ENCODE results near the gene SOX30.
"Not testable (repeated sequence)": the region's sequence is repeated elsewhere in the genome, so short reads cannot be mapped to it uniquely, and the experiment has no call there.

SOX30 gene

DNA sequence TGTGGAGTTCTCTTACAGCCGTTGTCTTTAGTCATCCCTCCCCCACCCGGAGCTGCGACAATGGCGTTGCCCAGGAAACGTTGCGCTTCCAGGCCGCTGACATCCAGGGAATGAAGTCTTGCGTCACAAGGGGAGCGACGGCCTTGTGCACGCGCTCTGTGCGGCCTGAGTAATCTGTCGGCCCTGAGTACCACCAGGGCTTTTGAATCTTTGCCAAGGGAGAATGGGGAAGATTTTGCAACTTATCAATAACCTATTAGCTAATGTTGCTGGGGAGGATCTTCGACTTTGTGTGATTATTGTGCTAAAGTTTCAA, at the start of gene SOX30:
SOX30 (minus strand) TSS at position 62 of the 316 bp plus-strand sequence. CDS start 360 bp downstream, outside the sequence.
- no peak for DNase-seq

DNA sequence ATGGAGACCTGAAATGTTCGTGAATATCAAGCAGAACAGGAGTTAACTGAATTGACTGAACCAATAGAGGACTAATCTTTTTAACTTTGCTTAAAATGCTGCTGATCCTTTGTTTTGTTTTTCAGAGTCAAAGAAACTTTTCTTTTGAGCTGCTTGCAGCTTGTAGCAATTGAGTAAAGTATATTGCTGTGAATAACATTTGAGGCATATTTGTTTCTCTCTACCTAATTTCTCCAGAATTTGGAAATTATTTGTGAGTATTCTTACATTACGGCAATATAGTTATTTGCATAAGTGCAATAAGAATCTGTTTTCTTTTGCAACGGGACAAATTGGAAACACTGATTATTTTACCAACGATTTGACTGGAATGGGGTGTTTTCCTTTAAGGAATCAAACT, 46.4 kb upstream of the SOX30 start:
- DNase-seq = not testable (repeated sequence)

GRCh38 chr5:157696154-157696553, 43.9 kb upstream of the SOX30 start:
- DNase-seq = not testable (repeated sequence)

DNA sequence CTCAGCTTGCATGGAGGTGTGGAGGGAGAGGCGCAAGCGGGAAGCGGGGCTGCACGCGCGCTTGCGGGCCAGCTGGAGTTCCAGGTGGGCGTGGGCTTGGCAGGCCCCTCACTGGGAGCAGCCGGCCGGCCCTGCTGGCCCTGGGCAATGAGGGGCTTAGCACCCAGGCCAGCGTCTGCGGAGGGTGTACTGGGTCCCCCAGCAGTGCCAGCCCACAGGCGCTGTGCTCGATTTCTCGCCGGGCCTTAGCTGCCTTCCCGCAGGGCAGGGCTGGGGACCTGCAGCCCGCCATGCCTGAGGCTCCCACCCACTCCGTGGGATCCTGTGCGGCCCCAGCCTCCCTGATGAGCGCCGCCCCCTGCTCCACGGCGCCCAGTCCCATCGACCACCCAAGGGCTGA, 41.6 kb upstream of the SOX30 start:
- DNase-seq = not testable (repeated sequence)

- DNase-seq = no peak
Observed at GRCh38 chr5:157690690-157691433, 38.6 kb upstream of the SOX30 start.

DNA sequence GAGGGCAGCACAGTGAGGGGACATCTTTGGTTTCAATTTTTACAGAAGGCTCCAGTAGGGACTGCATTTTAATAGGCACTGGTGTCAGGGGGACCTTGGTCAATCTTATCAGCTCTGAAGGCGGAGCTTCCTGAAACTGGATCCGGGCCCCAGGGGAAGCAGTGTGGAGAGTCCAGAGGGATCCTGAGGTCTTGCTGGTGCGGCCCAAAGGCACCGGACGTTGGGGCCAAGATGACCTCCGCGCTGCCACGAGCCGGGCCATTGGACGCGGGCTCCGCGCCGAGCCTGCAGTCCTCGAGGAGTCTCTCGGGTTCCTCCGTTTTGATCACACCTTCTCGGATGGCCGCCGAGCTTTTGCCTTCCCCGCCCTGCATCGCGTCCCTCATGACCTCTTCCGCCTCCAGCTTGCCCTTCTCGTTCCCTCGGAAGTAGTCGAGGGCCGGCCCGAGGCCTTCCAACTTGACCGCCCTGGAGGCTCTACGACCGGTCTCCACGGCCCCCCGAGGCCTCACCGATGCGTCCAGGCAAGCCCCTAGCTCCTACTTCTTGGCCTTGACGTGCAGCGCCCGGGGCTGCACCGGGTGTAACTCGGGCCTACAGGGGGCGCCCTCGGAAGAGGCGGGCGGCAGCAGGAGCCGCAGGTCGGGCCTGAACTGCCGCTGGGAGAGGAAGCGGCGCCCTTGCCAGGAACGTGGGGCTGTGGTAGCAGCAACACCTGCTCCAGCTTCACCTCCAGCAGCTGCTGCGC, 37.9 kb upstream of the SOX30 start:
- DNase-seq = no peak

DNA sequence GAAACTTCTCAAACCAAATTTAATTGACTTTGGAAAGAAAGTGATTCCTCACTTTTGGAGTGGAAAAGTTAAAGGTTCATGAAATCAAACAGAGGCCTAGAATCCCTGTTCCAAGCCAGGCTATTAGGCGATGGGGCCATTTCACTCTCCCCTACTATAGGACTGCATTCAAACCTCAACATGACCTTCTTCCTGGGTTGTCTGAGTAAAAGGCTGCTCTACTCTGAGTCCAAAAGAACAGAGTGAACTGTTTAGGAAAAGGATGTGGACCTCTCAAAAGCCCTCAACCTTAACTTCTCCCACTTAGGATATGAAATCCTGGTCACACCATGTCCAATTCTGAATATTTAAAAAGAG, 34.9 kb upstream of the SOX30 start:
- no peak for DNase-seq

DNA sequence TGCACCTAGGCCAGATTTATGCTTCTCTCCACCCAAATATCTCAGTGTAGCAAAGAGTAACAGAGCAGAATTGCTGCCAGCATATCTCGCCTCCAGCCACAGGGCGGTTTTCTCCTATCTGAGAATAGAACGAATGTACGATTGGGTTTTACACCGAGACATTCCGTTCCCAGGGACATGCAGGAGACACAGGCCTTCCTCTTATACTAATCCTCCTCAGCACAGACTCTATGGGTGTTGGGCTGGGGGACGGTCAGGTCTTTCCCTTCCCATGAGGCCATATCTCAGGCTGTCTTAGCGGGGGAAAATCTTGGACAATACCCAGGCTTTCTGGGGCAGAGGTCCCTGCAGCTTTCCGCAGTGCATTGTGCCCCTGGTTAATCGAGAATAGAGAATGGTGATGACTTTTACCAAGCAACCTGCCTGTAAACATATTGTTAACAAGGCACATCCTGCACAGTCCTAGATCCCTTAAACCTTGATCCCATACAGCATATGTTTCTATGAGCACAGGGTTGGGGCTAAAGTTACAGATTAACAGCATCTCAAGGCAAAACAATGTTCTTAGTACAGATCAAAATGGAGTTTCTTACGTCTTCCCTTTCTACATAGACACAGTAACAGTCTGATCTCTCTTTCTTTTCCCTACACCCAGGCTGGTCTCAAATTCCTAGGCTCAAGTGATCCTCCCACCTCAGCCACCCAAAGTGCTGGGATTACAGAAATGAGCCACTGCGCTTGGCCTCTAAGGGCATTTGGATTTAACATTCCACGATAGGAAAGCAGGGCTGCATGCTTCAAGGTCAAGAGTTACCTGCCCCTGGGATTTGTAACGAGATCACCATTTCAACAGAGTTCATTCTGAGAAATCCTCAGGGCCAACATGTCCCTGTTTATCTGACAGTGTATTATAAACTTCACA, 34.3 kb upstream of the SOX30 start:
- not testable (repeated sequence) for DNase-seq

GRCh38 chr5:157682257-157682656, 30.0 kb upstream of the SOX30 start:
- no peak for DNase-seq

- DNase-seq = no peak
Observed at GRCh38 chr5:157681048-157681447, 28.8 kb upstream of the SOX30 start.

- DNase-seq = no peak
Observed at GRCh38 chr5:157680239-157680638, 28.0 kb upstream of the SOX30 start.

DNA sequence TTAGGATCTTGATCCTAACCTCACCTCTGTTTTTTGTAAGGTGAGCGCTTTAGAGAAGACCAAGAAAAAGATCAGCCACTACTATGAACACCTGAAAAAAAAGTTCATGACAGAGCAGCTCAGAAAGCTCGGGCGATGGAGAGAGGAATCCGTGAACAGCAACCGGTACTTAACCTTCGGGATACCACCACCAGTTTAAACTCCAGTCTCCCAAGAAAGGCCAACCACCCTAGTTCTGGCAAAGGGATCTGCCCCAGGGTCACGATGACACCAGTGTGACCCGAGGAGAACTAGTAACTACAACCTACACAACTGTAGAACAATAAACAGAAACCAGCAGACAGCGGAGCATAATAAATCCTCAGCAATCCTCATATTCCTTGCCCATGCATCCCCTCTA, 27.6 kb upstream of the SOX30 start:
- DNase-seq = no peak

DNA sequence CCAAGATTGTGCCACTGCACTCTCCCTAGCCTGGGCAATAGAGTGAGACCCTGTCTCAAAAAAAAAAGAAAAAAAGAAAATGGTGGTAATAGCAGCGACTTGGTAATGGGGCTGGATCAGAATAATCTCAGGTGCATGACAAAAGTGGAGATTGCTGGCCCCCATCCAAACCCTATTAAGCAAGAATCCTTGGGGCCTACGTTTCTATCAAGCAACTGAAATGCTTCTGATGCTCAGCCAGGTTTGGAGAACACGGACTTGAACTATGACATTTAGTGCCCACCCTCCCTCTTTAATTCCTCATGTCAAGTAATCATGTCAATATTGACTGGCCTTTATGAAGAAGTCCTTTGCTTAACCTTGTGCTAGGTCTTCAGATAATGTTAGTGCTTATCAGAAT, 25.7 kb upstream of the SOX30 start:
- DNase-seq = no peak

- DNase-seq = not testable (repeated sequence)
Observed at GRCh38 chr5:157674351-157674750, 22.1 kb upstream of the SOX30 start.

DNA sequence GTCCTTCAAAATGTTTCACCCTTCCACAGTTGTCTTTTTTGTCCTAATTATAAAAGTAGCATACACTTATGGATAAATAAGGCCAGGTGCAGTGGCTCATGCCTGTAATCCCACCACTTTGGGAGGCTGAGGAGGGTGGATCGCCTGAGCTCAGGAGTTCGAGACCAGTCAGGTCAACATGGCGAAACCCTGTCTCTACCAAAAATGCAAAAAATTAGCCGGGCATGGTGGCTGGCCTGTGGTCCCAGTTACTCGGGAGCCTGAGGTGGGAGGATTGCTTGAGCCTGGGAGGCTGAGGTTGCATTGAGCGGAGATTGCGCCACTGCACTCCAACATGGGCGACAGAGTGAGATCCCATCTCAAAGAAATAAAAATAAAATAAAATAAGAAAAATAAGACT, 20.7 kb upstream of the SOX30 start:
- DNase-seq = no peak

GRCh38 chr5:157671592-157672330, 19.5 kb upstream of the SOX30 start:
- no peak for DNase-seq

GRCh38 chr5:157670662-157671591, 18.7 kb upstream of the SOX30 start, which contains the start of gene C5orf52:
C5orf52 (plus strand) TSS chr5:157671533; CDS start chr5:157671615, 82 bp downstream.
- peak; percentile 55 for DNase-seq

DNA sequence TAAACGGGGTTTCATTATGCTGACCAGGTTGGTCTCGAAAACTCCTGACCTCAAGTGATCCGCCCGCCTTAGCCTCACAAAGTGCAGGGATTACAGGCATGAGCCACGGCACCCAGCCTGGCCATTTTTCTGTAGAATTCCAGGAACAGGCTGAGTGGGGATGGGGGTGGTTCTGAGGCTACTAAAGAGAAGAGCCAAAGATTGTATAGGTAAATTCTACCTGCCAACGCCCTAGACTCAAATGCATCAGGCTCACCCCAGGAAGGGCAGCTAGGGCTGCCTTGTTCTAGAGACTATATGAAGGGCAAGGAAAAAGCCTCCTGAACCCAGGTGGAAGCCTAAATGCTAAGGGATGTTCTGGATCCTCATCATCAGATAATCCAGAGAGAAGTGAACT, 17.5 kb upstream of the SOX30 start:
- DNase-seq = no peak

- no peak for DNase-seq
Observed at GRCh38 chr5:157668356-157668755, 16.1 kb upstream of the SOX30 start.

- DNase-seq = no peak
Observed at GRCh38 chr5:157665467-157666070, 13.3 kb upstream of the SOX30 start.

All from NCI-H1092 treated with DMSO at 0.1 percent for 48 hours (cell line).